Keratinocyte (primary cell): ENCODE results near the gene IFT88. TPM values are rescaled to one million over a fixed set of nuclear protein-coding genes. Genes with fewer than 3 reads are reported as not detected.

Source experiments
- DNase-seq: peaks from one replicate; pipeline ENCODE4 v3.0.0-alpha.2; 2011; ENCODE audit warnings: low read depth, missing footprints, low spot score
- FAIRE-seq: peaks from 2 replicates; lab custom pipeline; 2011; peaks lifted over from hg19 to GRCh38; lab: Jason Lieb, UNC
- H2AFZ ChIP-seq: 2 replicates; pipeline ENCODE4 v1.6.0; 2012; ENCODE audit warnings: low read length, control low read depth, inconsistent platforms; ENCODE audit not compliant: control insufficient read depth
- H3K27ac ChIP-seq: 2 replicates; pipeline ENCODE4 v1.5.1; 2011; ENCODE audit warnings: low read length; ENCODE audit not compliant: control insufficient read depth, insufficient read depth
- H3K27me3 ChIP-seq: 3 replicates; pipeline ENCODE4 v1.6.0; 2011; ENCODE audit warnings: low read length; ENCODE audit not compliant: control insufficient read depth, insufficient read depth; ENCODE audit errors: extremely low read depth
- H3K36me3 ChIP-seq, 2 experiments: 2 replicates in 1 of 2; 3 replicates in 1 of 2; pipeline ENCODE4 v1.5.1; 2011; ENCODE audit warnings: low read length in 2 of 2, mild to moderate bottlenecking in 1 of 2; ENCODE audit not compliant: control insufficient read depth in 2 of 2, insufficient read depth in 2 of 2; ENCODE audit errors: extremely low read depth in 1 of 2
- H3K4me1 ChIP-seq: 3 replicates; pipeline ENCODE4 v1.5.1; 2011; ENCODE audit warnings: low read length; ENCODE audit not compliant: control insufficient read depth, insufficient read depth; ENCODE audit errors: extremely low read depth
- H3K4me2 ChIP-seq: 3 replicates; pipeline ENCODE4 v1.6.0; 2011; ENCODE audit warnings: low read depth, low read length; ENCODE audit not compliant: control insufficient read depth, insufficient read depth; ENCODE audit errors: extremely low read depth
- H3K4me3 ChIP-seq, 3 experiments: fragments of 200-600 bp in 1 of 3; sonication (generic) in 1 of 3; 2 replicates in 2 of 3; 3 replicates in 1 of 3; pipeline ENCODE4 v1.5.1; 2011 to 2016; ENCODE audit warnings: low read length in 3 of 3, mild to moderate bottlenecking in 3 of 3, control low read depth in 2 of 3, inconsistent platforms in 1 of 3, low read depth in 1 of 3, mixed read lengths in 1 of 3, mixed run types in 1 of 3, moderate library complexity in 1 of 3; ENCODE audit not compliant: control insufficient read depth in 2 of 3, insufficient read depth in 2 of 3; ENCODE audit errors: extremely low read depth in 1 of 3
- H3K79me2 ChIP-seq: 2 replicates; pipeline ENCODE4 v1.6.0; 2012; ENCODE audit warnings: low read length; ENCODE audit not compliant: control insufficient read depth, insufficient read depth
- H3K9ac ChIP-seq: 3 replicates; pipeline ENCODE4 v1.6.0; 2011; ENCODE audit warnings: low read length; ENCODE audit not compliant: control insufficient read depth, insufficient read depth; ENCODE audit errors: extremely low read depth
- H3K9me1 ChIP-seq: 3 replicates; pipeline ENCODE4 v1.6.0; 2011; ENCODE audit warnings: low read length; ENCODE audit not compliant: control insufficient read depth, insufficient read depth; ENCODE audit errors: extremely low read depth
- H3K9me3 ChIP-seq: 2 replicates; pipeline ENCODE4 v1.5.1; 2012; ENCODE audit warnings: low read depth, low read length; ENCODE audit not compliant: control insufficient read depth
- H4K20me1 ChIP-seq: 3 replicates; pipeline ENCODE4 v1.6.0; 2011; ENCODE audit warnings: low read length; ENCODE audit not compliant: control insufficient read depth, insufficient read depth; ENCODE audit errors: extremely low read depth
- CTCF ChIP-seq, 3 experiments: IDR thresholded peaks in 1 of 3; conservative IDR thresholded peaks in 1 of 3; optimal IDR thresholded peaks in 1 of 3; 2 replicates in 2 of 3; 3 replicates in 1 of 3; pipeline versions ENCODE3 to v1.5.1; 2011; ENCODE audit warnings: low read length in 3 of 3, mild to moderate bottlenecking in 3 of 3, moderate library complexity in 2 of 3, control low read depth in 1 of 3, inconsistent platforms in 1 of 3; ENCODE audit not compliant: insufficient read depth in 2 of 3; ENCODE audit errors: extremely low read depth in 1 of 3
- EZH2 ChIP-seq: IDR thresholded peaks from one replicate; pipeline ENCODE4 v1.6.1; 2012; ENCODE audit warnings: inconsistent platforms, mild to moderate bottlenecking, low read length, moderate library complexity
- dilution Hi-C: fragments of 300-500 bp; cut with MboI; formaldehyde crosslinking; loops from one replicate; pipeline ENCODE4 v1.7.0; 2020; ENCODE audit warnings: low sequenced_read_pairs; ENCODE audit not compliant: extremely low pct_ligation_motif_present
- polyA plus RNA-seq, 5 experiments: library from polyadenylated mRNA; depleted of rRNA in 3 of 5; stranded (reverse) in 3 of 5; stranded (forward) in 1 of 5; unstranded in 1 of 5; fragments of >200 nt; gene quantifications; 1 replicate in 1 of 5; 2 replicates in 3 of 5; 3 replicates in 1 of 5; pipeline versions ENCODE4 v1.2.1 to v1.2.3, GENCODE V29; 2011 to 2012; ENCODE audit warnings: missing spikeins in 2 of 5, low read depth in 1 of 5, low replicate concordance in 1 of 5

IFT88 gene
- polyA plus RNA-seq, 1 donor (not counting 4 experiments of a cell fraction or from before 2014, with no cell fraction given) = 9.5 TPM

GRCh38 chr13:20718958-20719566, 152.1 kb downstream of the IFT88 start:
- Histone ChIP-seq H2AFZ (no peak overlapping the region), H3K27ac (no peak overlapping the region), H3K36me3 (no peaks in the 10 kb centered on the region), H3K9ac (no peak overlapping the region), H3K4me3 (no peak overlapping the region), H3K4me1 (peaks cover 4% of the 10 kb centered on the region), H3K79me2 (no peaks in the 10 kb centered on the region), H3K9me3 (no peaks in the 10 kb centered on the region), H3K27me3 (peaks cover 30% of the 10 kb centered on the region), H3K9me1 (no peaks in the 10 kb centered on the region), H4K20me1 (no peaks in the 10 kb centered on the region), H3K4me2 (no peak overlapping the region)
- dilution Hi-C loops = no loop called here
- TF ChIP-seq CTCF (optimal IDR thresholded peaks at IDR 0.05 in 1 of 3, IDR thresholded peaks at IDR 0.05 in 1 of 3, conservative IDR thresholded peaks at IDR 0.05 in 1 of 3; ENCODE audit: extremely low read depth in 1 of 3, insufficient read depth in 2 of 3, low read length in 3 of 3) (no peak), EZH2 (no peak)
- FAIRE-seq (no peak), DNase-seq (no peak)

GRCh38 chr13:20719783-20720182, 152.8 kb downstream of the IFT88 start:
- DNase-seq (no peak), FAIRE-seq (no peak)
- Histone ChIP-seq H3K9me3 (no peaks in the 10 kb centered on the region), H4K20me1 (no peaks in the 10 kb centered on the region), H3K27me3 (peaks cover 23% of the 10 kb centered on the region), H2AFZ (no peak overlapping the region), H3K79me2 (no peaks in the 10 kb centered on the region), H3K36me3 (no peaks in the 10 kb centered on the region), H3K27ac (no peak overlapping the region), H3K9me1 (no peaks in the 10 kb centered on the region), H3K4me2 (no peak overlapping the region), H3K9ac (no peak overlapping the region), H3K4me3 (no peak overlapping the region), H3K4me1 (peaks cover 4% of the 10 kb centered on the region)
- TF ChIP-seq EZH2 (no peak), CTCF (optimal IDR thresholded peaks at IDR 0.05 in 1 of 3, IDR thresholded peaks at IDR 0.05 in 1 of 3, conservative IDR thresholded peaks at IDR 0.05 in 1 of 3; ENCODE audit: extremely low read depth in 1 of 3, insufficient read depth in 2 of 3, low read length in 3 of 3) (no peak)
- dilution Hi-C loops = no loop called here
